Osteoblast (primary cell): ENCODE results near the gene PTPRH. TPM values are rescaled to one million over a fixed set of nuclear protein-coding genes. Genes with fewer than 3 reads are reported as not detected.

Experiments used
- DNase-seq: peaks from one replicate; pipeline ENCODE4 v3.0.0; 2011; ENCODE audit warnings: low spot score, mixed read lengths; ENCODE audit not compliant: insufficient read length; ENCODE audit errors: missing footprints
- H2AFZ ChIP-seq: 2 replicates; pipeline ENCODE4 v1.6.0; 2011; ENCODE audit warnings: mild to moderate bottlenecking, low read length
- H3K27ac ChIP-seq: 2 replicates; pipeline ENCODE4 v1.5.1; 2011; ENCODE audit warnings: mild to moderate bottlenecking, low read depth, low read length, moderate library complexity
- H3K27me3 ChIP-seq: 2 replicates; pipeline ENCODE4 v1.6.0; 2012; ENCODE audit warnings: mild to moderate bottlenecking, control low read depth, inconsistent platforms, low read length, moderate library complexity; ENCODE audit not compliant: insufficient read depth
- H3K36me3 ChIP-seq: 2 replicates; pipeline ENCODE4 v1.5.1; 2011; ENCODE audit warnings: mild to moderate bottlenecking, low read length, control low read depth, moderate library complexity; ENCODE audit not compliant: insufficient read depth
- H3K4me1 ChIP-seq: 2 replicates; pipeline ENCODE4 v1.5.1; 2011; ENCODE audit warnings: mild to moderate bottlenecking, low read length, control low read depth, moderate library complexity; ENCODE audit not compliant: insufficient read depth
- H3K4me2 ChIP-seq: 2 replicates; pipeline ENCODE4 v1.6.0; 2011; ENCODE audit warnings: mild to moderate bottlenecking, low read length; ENCODE audit not compliant: insufficient read depth
- H3K4me3 ChIP-seq: fragments of 200-600 bp; sonication (generic); 3 replicates; pipeline ENCODE4 v1.5.1; 2012; ENCODE audit warnings: mild to moderate bottlenecking, low read length, inconsistent platforms; ENCODE audit not compliant: insufficient read depth
- H3K79me2 ChIP-seq: 2 replicates; pipeline ENCODE4 v1.6.0; 2012; ENCODE audit warnings: mild to moderate bottlenecking, low read length, control low read depth, inconsistent platforms; ENCODE audit not compliant: insufficient read depth
- H3K9me3 ChIP-seq: 2 replicates; pipeline ENCODE4 v1.5.1; 2011; ENCODE audit warnings: low read depth, low read length, control low read depth
- H4K20me1 ChIP-seq: 2 replicates; pipeline ENCODE4 v1.6.0; 2012; ENCODE audit warnings: mild to moderate bottlenecking, low read length, control low read depth; ENCODE audit not compliant: insufficient read depth
- total RNA-seq: library from RNA; depleted of rRNA; stranded (reverse); fragments of >200 nt; gene quantifications from 2 replicates; pipeline ENCODE4 v1.2.3, GENCODE V29; 2012
- TF ChIP-seq, protein P1 (sequence below): IDR thresholded peaks from 2 replicates; pipeline ENCODE4 v1.5.1; 2011; ENCODE audit warnings: mild to moderate bottlenecking, low read depth, low read length, moderate library complexity; ENCODE audit errors: extremely low read depth

The PTPRH gene
- total RNA-seq, 1 donor, result 1.1 TPM

DNA sequence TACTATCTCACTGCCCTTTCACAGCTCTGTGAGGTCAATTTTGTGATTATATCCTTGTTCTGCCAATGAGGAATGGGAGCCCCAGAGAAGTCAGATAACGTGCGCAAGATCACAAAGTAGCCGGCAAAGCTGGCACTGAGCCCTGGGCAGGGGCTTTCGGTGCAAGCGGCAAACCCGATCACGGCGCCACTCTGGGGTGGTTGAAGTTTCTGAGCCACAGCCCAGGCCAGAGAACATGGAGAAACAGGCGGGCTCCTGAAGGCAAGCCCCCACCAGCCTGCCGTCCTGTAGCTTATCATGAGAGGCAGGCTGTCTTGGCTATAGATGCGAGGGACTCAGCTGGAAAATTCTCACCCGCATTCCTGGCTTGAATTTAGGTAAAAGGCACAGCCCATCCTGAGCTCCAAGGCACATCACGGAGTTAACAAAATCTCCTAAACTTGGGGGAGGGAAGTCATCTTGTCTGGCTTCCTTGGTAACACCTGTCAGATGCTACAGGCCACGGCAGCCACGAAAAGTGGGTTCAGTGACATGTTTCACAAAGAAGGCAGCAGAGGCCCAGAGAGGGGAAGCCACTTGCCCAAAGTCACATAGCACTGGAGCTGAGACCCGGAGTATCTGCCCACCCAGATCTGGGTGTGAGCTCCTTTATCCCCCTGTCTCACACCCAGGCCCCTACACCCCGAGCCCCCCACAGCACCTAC is 72.8 kb downstream of the PTPRH start:
- Histone ChIP-seq H3K36me3 (no peaks in the 10 kb centered on the region), H3K4me3 (no peak overlapping the region), H3K79me2 (no peaks in the 10 kb centered on the region), H3K27me3 (peaks cover 16% of the 10 kb centered on the region), H3K27ac (no peak overlapping the region), H2AFZ (no peak overlapping the region), H3K9me3 (no peaks in the 10 kb centered on the region), H3K4me2 (no peak overlapping the region), H4K20me1 (no peaks in the 10 kb centered on the region), H3K4me1 (no peaks in the 10 kb centered on the region)
- peak; percentile 42 for DNase-seq
- TF ChIP-seq, protein P1, sequence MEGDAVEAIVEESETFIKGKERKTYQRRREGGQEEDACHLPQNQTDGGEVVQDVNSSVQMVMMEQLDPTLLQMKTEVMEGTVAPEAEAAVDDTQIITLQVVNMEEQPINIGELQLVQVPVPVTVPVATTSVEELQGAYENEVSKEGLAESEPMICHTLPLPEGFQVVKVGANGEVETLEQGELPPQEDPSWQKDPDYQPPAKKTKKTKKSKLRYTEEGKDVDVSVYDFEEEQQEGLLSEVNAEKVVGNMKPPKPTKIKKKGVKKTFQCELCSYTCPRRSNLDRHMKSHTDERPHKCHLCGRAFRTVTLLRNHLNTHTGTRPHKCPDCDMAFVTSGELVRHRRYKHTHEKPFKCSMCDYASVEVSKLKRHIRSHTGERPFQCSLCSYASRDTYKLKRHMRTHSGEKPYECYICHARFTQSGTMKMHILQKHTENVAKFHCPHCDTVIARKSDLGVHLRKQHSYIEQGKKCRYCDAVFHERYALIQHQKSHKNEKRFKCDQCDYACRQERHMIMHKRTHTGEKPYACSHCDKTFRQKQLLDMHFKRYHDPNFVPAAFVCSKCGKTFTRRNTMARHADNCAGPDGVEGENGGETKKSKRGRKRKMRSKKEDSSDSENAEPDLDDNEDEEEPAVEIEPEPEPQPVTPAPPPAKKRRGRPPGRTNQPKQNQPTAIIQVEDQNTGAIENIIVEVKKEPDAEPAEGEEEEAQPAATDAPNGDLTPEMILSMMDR, result no peak

DNA sequence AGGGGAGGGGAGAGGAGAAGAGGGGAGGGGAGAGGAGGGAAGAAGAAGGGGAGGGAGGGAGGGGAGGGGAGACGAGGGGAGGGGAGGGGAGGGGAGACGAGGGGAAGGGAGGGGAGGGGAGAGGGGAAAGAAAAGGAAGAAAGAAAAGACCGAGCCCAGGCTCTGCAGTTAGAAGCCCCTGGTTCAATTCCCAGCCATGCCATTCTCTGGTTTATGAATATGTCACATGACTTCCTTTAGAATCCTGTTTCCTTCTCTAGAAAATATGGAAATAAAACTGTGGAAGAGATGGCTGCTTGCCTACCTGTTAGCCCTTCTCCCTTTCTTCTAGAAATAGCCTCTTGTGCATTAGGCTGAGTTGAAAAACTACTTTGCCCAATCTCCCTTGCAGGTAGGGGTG is 74.6 kb downstream of the PTPRH start:
- H3K27me3 ChIP-seq, result peaks cover 21% of the 10 kb centered on the region
- TF ChIP-seq, protein P1, result no peak
- H3K27ac ChIP-seq, result no peak overlapping the region
- no peak overlapping the region for H3K4me2 ChIP-seq
- H3K9me3 ChIP-seq, result no peaks in the 10 kb centered on the region
- peak; percentile 38 for DNase-seq
- H3K79me2 ChIP-seq, result no peaks in the 10 kb centered on the region
- no peaks in the 10 kb centered on the region for H4K20me1 ChIP-seq
- no peak overlapping the region for H2AFZ ChIP-seq
- no peaks in the 10 kb centered on the region for H3K4me1 ChIP-seq
- H3K36me3 ChIP-seq, result no peaks in the 10 kb centered on the region
- no peak overlapping the region for H3K4me3 ChIP-seq

DNA sequence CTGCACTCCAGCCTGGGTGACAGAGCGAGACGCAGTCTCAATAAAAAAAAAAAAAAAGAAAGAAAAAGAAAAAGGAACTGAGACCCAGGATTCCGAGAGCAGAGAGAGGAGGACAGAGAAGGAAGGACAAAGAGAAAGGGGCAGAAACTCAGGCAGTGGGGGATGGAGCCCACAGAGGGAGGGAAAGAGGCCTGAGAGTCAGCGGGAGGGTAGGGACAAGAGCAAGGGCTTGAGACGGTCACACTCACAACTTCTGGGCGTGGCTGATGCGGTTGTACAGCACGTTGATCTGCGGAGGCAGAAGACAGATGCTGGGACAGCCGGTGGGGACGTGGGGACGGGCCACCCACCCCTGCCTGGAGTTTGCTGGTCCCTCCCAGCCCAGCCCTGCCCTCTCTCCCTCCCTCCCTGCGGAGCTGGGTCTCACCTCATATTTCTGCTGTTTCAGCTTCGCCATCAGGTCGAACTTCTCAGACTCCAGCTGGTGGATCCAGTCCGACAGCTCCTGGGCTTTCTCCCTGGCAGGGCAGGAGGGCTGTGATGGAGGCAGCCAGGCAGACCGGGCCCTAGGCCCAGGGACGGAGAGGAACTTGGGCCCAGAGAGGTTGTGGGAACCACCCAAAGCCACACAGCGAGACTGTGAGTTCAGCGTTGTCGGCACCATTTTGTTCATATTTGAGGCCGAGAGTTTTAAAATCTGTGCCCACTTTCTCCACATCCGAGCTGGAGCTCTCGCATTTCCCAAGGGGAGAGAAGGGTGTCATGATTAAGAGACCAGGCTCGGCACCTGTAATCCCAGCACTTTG is 75.5 kb downstream of the PTPRH start:
- H3K4me2 ChIP-seq, result no peak overlapping the region

More for the DNA sequence above, 75.5 kb downstream of the PTPRH start:
- Histone ChIP-seq H3K27me3 (peaks cover 27% of the 10 kb centered on the region), H2AFZ (no peak overlapping the region), H3K79me2 (no peaks in the 10 kb centered on the region), H3K27ac (no peak overlapping the region), H3K36me3 (no peaks in the 10 kb centered on the region), H3K4me1 (no peaks in the 10 kb centered on the region), H3K4me3 (no peak overlapping the region), H3K9me3 (no peaks in the 10 kb centered on the region), H4K20me1 (no peaks in the 10 kb centered on the region)
- TF ChIP-seq, protein P1, result no peak
- peak; percentile 59 for DNase-seq
